Activated CD4-positive, alpha-beta memory T cell treated with anti-CD3 and anti-CD28 coated beads for 36 hours (primary cell): ENCODE results near the gene NEIL1. TPM values are rescaled to one million over a fixed set of nuclear protein-coding genes. Genes with fewer than 3 reads are reported as not detected.
"Not testable (repeated sequence)": the region's sequence is repeated elsewhere in the genome, so short reads cannot be mapped to it uniquely, and the experiment has no call there.

Experiments used
- CTCF ChIA-PET: fragments of 350-600 bp; sonication (Branson Sonifier 250); formaldehyde crosslinking; loops from one replicate; lab custom pipeline; 2021; ENCODE audit warnings: antibody characterized with exemption, inconsistent platforms; lab: Charles Lee
- POLR2A ChIA-PET: fragments of 350-600 bp; sonication (Branson Sonifier 250); formaldehyde crosslinking; loops from one replicate; lab custom pipeline; 2021; ENCODE audit warnings: antibody characterized with exemption; lab: Charles Lee
- DNase-seq: peaks from one replicate; pipeline ENCODE4 v3.0.0-alpha.2; 2020
- H3K27ac Mint-ChIP-seq: one replicate; pipeline ENCODE4 v1.8.0; 2021; ENCODE audit warnings: mixed read lengths
- H3K27me3 Mint-ChIP-seq: one replicate; pipeline ENCODE4 v1.8.0; 2021; ENCODE audit warnings: mixed read lengths
- H3K36me3 Mint-ChIP-seq: one replicate; pipeline ENCODE4 v1.8.0; 2021; ENCODE audit warnings: mixed read lengths
- H3K4me1 Mint-ChIP-seq: one replicate; pipeline ENCODE4 v1.8.0; 2021; ENCODE audit warnings: low read depth, mixed read lengths
- H3K4me3 Mint-ChIP-seq: one replicate; pipeline ENCODE4 v1.8.0; 2021; ENCODE audit warnings: mild to moderate bottlenecking, mixed read lengths
- H3K9me3 Mint-ChIP-seq: one replicate; pipeline ENCODE4 v1.8.0; 2021; ENCODE audit warnings: mixed read lengths
- intact Hi-C: fragments of 100-400 bp; cut with micrococcal nuclease; formaldehyde crosslinking; loops from one replicate; pipeline ENCODE4 v1.15.1; 2023
- total RNA-seq, 2 experiments: library from RNA; stranded (reverse); gene quantifications; one replicate each; pipeline ENCODE4 v1.2.3, GENCODE V29; 2021

The NEIL1 gene, protein sequence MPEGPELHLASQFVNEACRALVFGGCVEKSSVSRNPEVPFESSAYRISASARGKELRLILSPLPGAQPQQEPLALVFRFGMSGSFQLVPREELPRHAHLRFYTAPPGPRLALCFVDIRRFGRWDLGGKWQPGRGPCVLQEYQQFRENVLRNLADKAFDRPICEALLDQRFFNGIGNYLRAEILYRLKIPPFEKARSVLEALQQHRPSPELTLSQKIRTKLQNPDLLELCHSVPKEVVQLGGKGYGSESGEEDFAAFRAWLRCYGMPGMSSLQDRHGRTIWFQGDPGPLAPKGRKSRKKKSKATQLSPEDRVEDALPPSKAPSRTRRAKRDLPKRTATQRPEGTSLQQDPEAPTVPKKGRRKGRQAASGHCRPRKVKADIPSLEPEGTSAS
- total RNA-seq, result 10 to 100 TPM in 1 of 2 experiments, 1 to 10 TPM in 1; 9.8 to 10.1 TPM

- H3K27me3 Mint-ChIP-seq, result no peaks in the 10 kb centered on the region
- POLR2A ChIA-PET, result interaction anchor here (0.9 kb wide), 1 partner anchor 109 kb away, joined by 3 read pairs; no protein-coding TSS in a partner anchor
- intact Hi-C loops, result no loop called here
- peaks cover 28% of the 10 kb centered on the region for H3K4me1 Mint-ChIP-seq
- H3K36me3 Mint-ChIP-seq, result peaks cover 7% of the 10 kb centered on the region
- H3K4me3 Mint-ChIP-seq, result peak within 1 kb of the TSS; percentile 79
- H3K9me3 Mint-ChIP-seq, result peaks cover 8% of the 10 kb centered on the region
- no peak for DNase-seq
- peak within 1 kb of the TSS; percentile 26 for H3K27ac Mint-ChIP-seq
- CTCF ChIA-PET, result interaction anchor here (0.9 to 1.3 kb wide), 2 partner anchors 11 to 21 kb away, joined by 3 to 7 read pairs; partner anchors contain the start of gene COMMD4
These were observed at the start of gene NEIL1 for GRCh38 chr15:75346796-75347221. TSS of gene NEIL1 (plus strand) at chr15:75347039. CDS start at chr15:75348906, 1,867 bp downstream.

GRCh38 chr15:75298541-75299310, 48.1 kb upstream of the NEIL1 start:
- H3K4me1 Mint-ChIP-seq, H3K27ac Mint-ChIP-seq, POLR2A ChIA-PET, DNase-seq, H3K4me3 Mint-ChIP-seq, intact Hi-C loops, H3K27me3 Mint-ChIP-seq, H3K36me3 Mint-ChIP-seq, H3K9me3 Mint-ChIP-seq: not testable (repeated sequence)
- CTCF ChIA-PET, result interaction anchor here (0.6 to 0.8 kb wide), 2 partner anchors 95 to 265 kb away, joined by 3 read pairs; no protein-coding TSS in a partner anchor

DNA sequence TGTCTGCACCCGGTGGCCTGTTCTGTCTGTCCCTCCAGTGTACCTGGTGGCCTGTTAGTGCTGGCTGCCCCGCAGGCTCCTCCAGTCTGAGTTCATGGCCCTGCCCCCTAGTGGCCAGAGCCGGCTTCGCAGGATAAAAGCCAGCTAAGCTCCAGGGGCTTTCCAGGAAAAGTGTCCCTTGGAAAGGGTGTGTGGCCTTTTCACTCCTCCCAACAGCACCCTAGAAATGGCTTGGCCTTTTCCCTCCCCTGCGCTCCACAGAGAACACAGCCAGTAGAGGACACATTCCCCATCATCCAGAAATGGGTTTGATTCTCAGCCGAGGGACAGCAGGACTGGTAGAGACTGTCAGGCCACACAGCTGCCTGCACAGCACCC, 47.5 kb upstream of the NEIL1 start:
- CTCF ChIA-PET, result interaction anchor here (1.5 kb wide), 1 partner anchor 9 kb away, joined by 4 read pairs; no protein-coding TSS in a partner anchor
- POLR2A ChIA-PET, result not testable (repeated sequence)

DNA sequence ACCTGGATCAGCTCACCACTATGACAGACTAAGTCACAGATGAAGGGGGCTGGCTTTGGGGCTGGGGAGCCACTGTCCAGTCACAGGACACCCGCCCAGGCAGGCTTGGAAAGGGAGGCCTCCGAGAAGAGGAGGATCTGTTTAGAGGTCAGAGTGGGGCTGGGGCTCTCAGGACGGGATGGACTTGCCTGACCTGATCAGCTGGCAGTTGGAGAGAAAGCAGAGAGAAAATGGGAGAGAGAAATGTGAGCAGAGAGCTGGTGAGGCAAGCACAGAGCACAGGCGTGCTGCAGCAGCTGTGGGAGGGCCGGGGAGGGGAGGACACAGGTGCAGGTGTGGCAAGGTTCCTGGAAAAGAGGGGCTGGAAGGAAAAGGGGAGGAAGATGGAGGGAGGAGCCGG, 46.8 kb upstream of the NEIL1 start:
- H3K27me3 Mint-ChIP-seq, H3K36me3 Mint-ChIP-seq, intact Hi-C loops, POLR2A ChIA-PET, H3K4me3 Mint-ChIP-seq, H3K27ac Mint-ChIP-seq, H3K4me1 Mint-ChIP-seq, H3K9me3 Mint-ChIP-seq, DNase-seq: not testable (repeated sequence)
- CTCF ChIA-PET, result interaction anchor here (1.5 kb wide), 1 partner anchor 8 kb away, joined by 4 read pairs; no protein-coding TSS in a partner anchor

More for the DNA sequence above, 47.5 kb upstream of the NEIL1 start:
- intact Hi-C loops, H3K36me3 Mint-ChIP-seq, H3K4me1 Mint-ChIP-seq, H3K27ac Mint-ChIP-seq, H3K27me3 Mint-ChIP-seq, H3K9me3 Mint-ChIP-seq, H3K4me3 Mint-ChIP-seq: not testable (repeated sequence)
- peak; percentile 77 for DNase-seq

- POLR2A ChIA-PET, result no interaction called here
- intact Hi-C loops, result no loop called here
- Mint-ChIP-seq H3K36me3 (no peaks in the 10 kb centered on the region), H3K4me3 (no peak overlapping the region), H3K9me3 (no peaks in the 10 kb centered on the region), H3K27ac (no peak overlapping the region), H3K27me3 (peaks cover 12% of the 10 kb centered on the region), H3K4me1 (no peaks in the 10 kb centered on the region)
- no peak for DNase-seq
- CTCF ChIA-PET, result no interaction called here
These were observed 44.5 kb upstream of the NEIL1 start for GRCh38 chr15:75302318-75302717.

GRCh38 chr15:75302753-75303152, 44.1 kb upstream of the NEIL1 start:
- H3K9me3 Mint-ChIP-seq, CTCF ChIA-PET, H3K27ac Mint-ChIP-seq, H3K4me1 Mint-ChIP-seq, H3K36me3 Mint-ChIP-seq, H3K4me3 Mint-ChIP-seq, DNase-seq, POLR2A ChIA-PET, intact Hi-C loops: not testable (repeated sequence)
- peaks cover 15% of the 10 kb centered on the region for H3K27me3 Mint-ChIP-seq

DNA sequence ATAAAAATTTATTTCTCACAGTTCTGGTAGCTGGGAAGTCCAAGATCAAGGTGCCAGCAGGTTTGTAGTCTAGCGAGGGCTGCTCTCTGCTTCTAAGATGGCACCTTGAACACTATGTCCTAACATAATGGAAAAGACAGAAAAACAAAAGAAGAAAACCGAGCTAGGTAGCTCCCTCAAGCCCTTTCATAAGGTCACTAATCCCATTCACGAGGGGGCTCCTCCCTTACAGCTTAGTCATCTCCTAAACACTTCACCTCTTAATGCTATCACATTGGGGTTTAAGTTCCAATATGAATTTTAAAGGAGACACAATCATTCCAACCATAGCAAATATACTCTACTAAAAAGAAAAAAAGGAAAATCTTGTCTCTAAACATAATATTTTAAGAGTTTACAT, 40.7 kb upstream of the NEIL1 start:
- Mint-ChIP-seq H3K4me3 (no peak overlapping the region), H3K4me1 (no peaks in the 10 kb centered on the region)
- intact Hi-C loops, result no loop called here

GRCh38 chr15:75307778-75308390, 39.0 kb upstream of the NEIL1 start:
- no peak overlapping the region for H3K4me3 Mint-ChIP-seq
- intact Hi-C loops, result no loop called here
- no peaks in the 10 kb centered on the region for H3K36me3 Mint-ChIP-seq
- POLR2A ChIA-PET, result no interaction called here
- peak; percentile 27 for DNase-seq
- no peaks in the 10 kb centered on the region for H3K9me3 Mint-ChIP-seq
- H3K27me3 Mint-ChIP-seq, result peaks cover 24% of the 10 kb centered on the region
- no peak overlapping the region for H3K27ac Mint-ChIP-seq
- H3K4me1 Mint-ChIP-seq, result no peaks in the 10 kb centered on the region
- CTCF ChIA-PET, result interaction anchor here (1.2 kb wide), 1 partner anchor 8 kb away, joined by 4 read pairs; no protein-coding TSS in a partner anchor

More for the DNA sequence above, 40.7 kb upstream of the NEIL1 start:
- peaks cover 20% of the 10 kb centered on the region for H3K27me3 Mint-ChIP-seq
- H3K36me3 Mint-ChIP-seq, result no peaks in the 10 kb centered on the region
- CTCF ChIA-PET, result no interaction called here
- H3K9me3 Mint-ChIP-seq, result no peaks in the 10 kb centered on the region
- POLR2A ChIA-PET, result no interaction called here
- no peak overlapping the region for H3K27ac Mint-ChIP-seq
- no peak for DNase-seq

- Mint-ChIP-seq H3K4me1 (no peaks in the 10 kb centered on the region), H3K27ac (no peak overlapping the region), H3K36me3 (no peaks in the 10 kb centered on the region), H3K27me3 (peaks cover 24% of the 10 kb centered on the region), H3K9me3 (no peaks in the 10 kb centered on the region), H3K4me3 (no peak overlapping the region)
- ChIA-PET CTCF (no interaction called here), POLR2A (no interaction called here)
- intact Hi-C loops, result no loop called here
- no peak for DNase-seq
These were observed 37.1 kb upstream of the NEIL1 start for GRCh38 chr15:75309711-75310110.

DNA sequence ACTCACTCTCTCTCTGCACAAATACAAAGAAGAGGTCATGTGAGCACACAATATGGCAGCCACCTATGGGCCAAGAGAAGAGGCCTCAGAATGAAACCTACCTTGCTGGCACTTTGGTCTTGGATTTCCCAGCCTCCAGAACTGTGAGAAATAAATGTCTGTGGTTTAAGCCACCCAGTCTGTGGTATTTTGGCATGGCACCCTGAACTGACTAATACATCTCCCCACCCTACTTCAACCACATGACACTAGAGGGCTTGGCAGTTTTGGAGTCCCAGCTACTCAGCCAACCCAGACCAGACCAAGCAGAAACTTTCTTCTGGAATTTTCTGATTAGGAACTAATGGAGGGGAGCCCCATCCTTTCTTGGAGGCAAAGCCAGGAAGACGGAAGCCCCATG, 34.3 kb upstream of the NEIL1 start:
- H3K27ac Mint-ChIP-seq, POLR2A ChIA-PET, H3K9me3 Mint-ChIP-seq, H3K4me1 Mint-ChIP-seq, H3K36me3 Mint-ChIP-seq, H3K4me3 Mint-ChIP-seq, intact Hi-C loops, CTCF ChIA-PET: not testable (repeated sequence)
- peak; percentile 18 for DNase-seq
- peaks cover 11% of the 10 kb centered on the region for H3K27me3 Mint-ChIP-seq

DNA sequence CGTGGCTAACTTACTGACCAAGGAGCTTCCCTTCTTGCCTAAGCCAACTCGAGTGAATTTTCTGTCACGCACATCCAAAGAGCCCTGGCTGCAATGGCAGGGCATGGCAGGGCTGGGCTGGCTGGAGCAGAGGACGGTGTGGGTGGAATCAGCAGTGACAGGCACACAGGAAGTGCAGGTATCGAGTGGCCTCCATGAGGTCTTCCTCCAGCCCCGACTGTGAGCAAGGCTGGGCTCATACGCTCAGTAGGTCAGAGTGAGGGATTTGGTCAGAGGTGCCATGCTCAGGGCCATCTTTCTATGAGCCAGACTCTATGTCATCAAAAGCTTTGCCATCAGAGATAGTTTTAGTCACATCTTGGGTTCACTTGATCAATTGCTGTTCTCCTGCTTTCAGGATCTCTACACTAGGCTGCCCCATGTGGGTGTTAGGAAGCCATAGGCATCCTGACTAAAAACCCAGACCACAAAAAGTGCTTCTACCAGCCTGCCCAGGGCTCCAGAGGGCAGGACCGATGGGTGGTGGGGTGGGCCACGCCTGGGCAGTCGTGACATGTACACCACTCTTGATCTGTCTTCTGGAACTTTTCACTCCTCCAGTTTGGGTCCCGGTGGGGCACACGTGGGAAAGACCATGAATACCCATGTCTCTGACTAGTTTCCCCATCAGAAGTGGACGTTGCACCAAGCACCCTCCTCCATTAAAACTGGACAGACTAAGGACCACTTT, 33.6 kb upstream of the NEIL1 start:
- no peaks in the 10 kb centered on the region for H3K4me1 Mint-ChIP-seq

More for the DNA sequence above, 33.6 kb upstream of the NEIL1 start:
- ChIA-PET CTCF (no interaction called here), POLR2A (no interaction called here)
- Mint-ChIP-seq H3K4me3 (no peak overlapping the region), H3K36me3 (no peaks in the 10 kb centered on the region), H3K9me3 (no peaks in the 10 kb centered on the region), H3K27me3 (peaks cover 8% of the 10 kb centered on the region), H3K27ac (no peak overlapping the region)
- intact Hi-C loops, result no loop called here
- DNase-seq, result no peak
